Gastroesophageal sphincter (tissue), 4 donors: ENCODE data around the gene SLC27A2. TPM values are rescaled to one million over a fixed set of nuclear protein-coding genes. Genes with fewer than 3 reads are reported as not detected.
"Not testable (repeated sequence)": the region's sequence is repeated elsewhere in the genome, so short reads cannot be mapped to it uniquely, and the experiment has no call there.

Experiments
- ATAC-seq: fragments of 150-250 bp; one replicate; pipeline ENCODE4 v1.9.1; 2016; ENCODE audit warnings: mild to moderate bottlenecking, moderate library complexity
- H3K27ac ChIP-seq, 4 donors: fragments of 200-600 bp; sonication (generic) in 3 of 4; 1 replicate in 3 of 4; 2 replicates in 1 of 4; pipeline ENCODE4 v1.5.1; 2016 to 2019
- H3K27me3 ChIP-seq: fragments of 200-600 bp; sonication (generic); one replicate; pipeline ENCODE4 v1.5.1; 2019
- H3K36me3 ChIP-seq, 2 donors: fragments of 200-600 bp; sonication (generic); one replicate each; pipeline ENCODE4 v1.5.1; 2019; ENCODE audit warnings: control low read depth in 1 of 2
- H3K4me1 ChIP-seq, 3 donors: fragments of 200-600 bp; sonication (generic); 1 replicate in 2 of 3; 2 replicates in 1 of 3; pipeline ENCODE4 v1.5.1; 2016 to 2019; ENCODE audit warnings: control low read depth in 2 of 3
- H3K4me3 ChIP-seq, 2 donors: fragments of 200-600 bp; sonication (generic); one replicate each; pipeline ENCODE4 v1.5.1; 2019; ENCODE audit warnings: mild to moderate bottlenecking in 1 of 2, moderate library complexity in 1 of 2
- H3K9me3 ChIP-seq, 3 donors: fragments of 200-600 bp; sonication (generic); one replicate each; pipeline ENCODE4 v1.5.1; 2017 to 2019; ENCODE audit warnings: control low read depth in 2 of 3
- EP300 ChIP-seq: sonication (generic); formaldehyde crosslinking; IDR thresholded peaks from one replicate; pipeline ENCODE4 v1.6.1; 2017; ENCODE audit warnings: antibody characterized with exemption, mild to moderate bottlenecking
- POLR2A ChIP-seq, 2 donors: fragments of 450-650 bp; IDR thresholded peaks; one replicate each; pipeline ENCODE4 v1.6.1; 2017; ENCODE audit warnings: antibody characterized with exemption in 2 of 2, mild to moderate bottlenecking in 2 of 2, moderate library complexity in 1 of 2
- POLR2AphosphoS5 ChIP-seq: sonication (generic); formaldehyde crosslinking; IDR thresholded peaks from one replicate; pipeline ENCODE4 v1.6.1; 2017; ENCODE audit warnings: antibody characterized with exemption
- WGBS, 2 donors: methylation state at CpG; one replicate each; pipeline ENCODE4 v1.1.5; 2018; ENCODE audit warnings: low coverage in 1 of 2; 5-methylcytosine and 5-hydroxymethylcytosine counted together
- total RNA-seq, 4 donors: library from RNA; depleted of rRNA; stranded (reverse); fragments of >200 nt; gene quantifications; one replicate each; pipeline ENCODE4 v1.1.0, GENCODE V29; 2016
- TF ChIP-seq, protein P1 (sequence below), 4 experiments: fragments of 200-600 bp in 2 of 4; fragments of 450-650 bp in 2 of 4; sonication (generic) in 1 of 4; IDR thresholded peaks; one replicate each; pipeline ENCODE4 v1.5.1; 2017 to 2019; ENCODE audit warnings: antibody characterized with exemption in 4 of 4, mild to moderate bottlenecking in 2 of 4, moderate library complexity in 2 of 4

The SLC27A2 gene
- total RNA-seq, 4 donors from 2014 or later: 0.13 to 0.22 TPM; not detected in 2

DNA sequence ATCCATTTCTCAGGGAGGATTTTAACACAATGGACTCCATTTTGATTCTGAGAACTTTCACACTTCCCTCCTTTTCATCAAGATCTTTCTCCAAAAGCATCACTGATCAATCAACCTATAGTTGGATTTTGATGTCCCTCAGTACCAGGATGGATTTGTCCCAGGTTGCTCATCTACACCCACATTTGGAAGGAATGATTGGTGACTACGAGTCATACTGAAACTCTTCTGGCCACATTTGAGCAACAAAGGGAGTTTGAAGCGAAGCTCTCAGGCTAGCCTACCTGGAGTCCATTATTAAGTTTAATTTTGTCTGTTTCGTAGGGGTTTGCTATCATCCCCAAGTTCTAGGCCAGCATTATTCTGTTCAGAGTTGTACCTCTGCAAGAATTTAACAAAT lies 31.6 kb upstream of the SLC27A2 start:
- H3K27me3 ChIP-seq: no peaks in the 10 kb centered on the region
- 94% methylated on average over 3 of the region's 3 CpGs; no CpG with 5 or more reads in 1 of the 2 donors for WGBS, 2 donors
- H3K27ac ChIP-seq: no peak overlapping the region
- TF ChIP-seq, protein P1, sequence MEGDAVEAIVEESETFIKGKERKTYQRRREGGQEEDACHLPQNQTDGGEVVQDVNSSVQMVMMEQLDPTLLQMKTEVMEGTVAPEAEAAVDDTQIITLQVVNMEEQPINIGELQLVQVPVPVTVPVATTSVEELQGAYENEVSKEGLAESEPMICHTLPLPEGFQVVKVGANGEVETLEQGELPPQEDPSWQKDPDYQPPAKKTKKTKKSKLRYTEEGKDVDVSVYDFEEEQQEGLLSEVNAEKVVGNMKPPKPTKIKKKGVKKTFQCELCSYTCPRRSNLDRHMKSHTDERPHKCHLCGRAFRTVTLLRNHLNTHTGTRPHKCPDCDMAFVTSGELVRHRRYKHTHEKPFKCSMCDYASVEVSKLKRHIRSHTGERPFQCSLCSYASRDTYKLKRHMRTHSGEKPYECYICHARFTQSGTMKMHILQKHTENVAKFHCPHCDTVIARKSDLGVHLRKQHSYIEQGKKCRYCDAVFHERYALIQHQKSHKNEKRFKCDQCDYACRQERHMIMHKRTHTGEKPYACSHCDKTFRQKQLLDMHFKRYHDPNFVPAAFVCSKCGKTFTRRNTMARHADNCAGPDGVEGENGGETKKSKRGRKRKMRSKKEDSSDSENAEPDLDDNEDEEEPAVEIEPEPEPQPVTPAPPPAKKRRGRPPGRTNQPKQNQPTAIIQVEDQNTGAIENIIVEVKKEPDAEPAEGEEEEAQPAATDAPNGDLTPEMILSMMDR (IDR thresholded peaks at IDR 0.05): no peak
- no peak for TF ChIP-seq POLR2AphosphoS5
- TF ChIP-seq EP300: no peak
- no peak for TF ChIP-seq POLR2A (IDR thresholded peaks at IDR 0.05)
- peaks cover 0 to 9% (median 0%) of the 10 kb centered on the region in 3 donors for H3K9me3 ChIP-seq
- no peaks in the 10 kb centered on the region for H3K36me3 ChIP-seq
- peaks cover 0 to 3% (median 0%) of the 10 kb centered on the region in 3 donors for H3K4me1 ChIP-seq
- no peak overlapping the region for H3K4me3 ChIP-seq
- ATAC-seq: no peak

DNA sequence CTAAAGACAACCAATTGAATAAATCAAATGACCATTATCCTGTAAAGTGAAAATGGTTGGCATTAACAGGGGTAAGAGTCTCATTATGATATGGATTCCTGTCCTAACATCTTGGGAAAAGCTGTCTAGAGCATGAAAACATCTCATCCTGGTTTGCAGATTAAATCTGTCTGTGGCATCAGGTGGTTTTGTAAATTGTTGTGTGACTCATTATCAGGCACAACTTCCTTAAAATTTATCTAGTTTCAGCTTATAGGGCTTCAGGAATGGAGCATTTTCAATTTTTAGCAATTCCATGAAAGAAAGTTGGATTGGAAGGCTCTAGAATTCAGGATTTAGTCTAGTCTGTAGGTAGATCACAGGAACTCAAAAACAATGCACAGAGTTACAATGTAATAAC lies 31.1 kb upstream of the SLC27A2 start:
- Histone ChIP-seq H3K27ac (no peak overlapping the region), H3K9me3 (peaks cover 0 to 11% (median 0%) of the 10 kb centered on the region in 3 donors), H3K4me1 (no peaks in the 10 kb centered on the region), H3K36me3 (no peaks in the 10 kb centered on the region), H3K27me3 (no peaks in the 10 kb centered on the region), H3K4me3 (no peak overlapping the region)
- ATAC-seq: no peak
- TF ChIP-seq, protein P1 (IDR thresholded peaks at IDR 0.05): no peak
- no peak for TF ChIP-seq POLR2A (IDR thresholded peaks at IDR 0.05)
- no peak for TF ChIP-seq POLR2AphosphoS5
- no peak for TF ChIP-seq EP300

DNA sequence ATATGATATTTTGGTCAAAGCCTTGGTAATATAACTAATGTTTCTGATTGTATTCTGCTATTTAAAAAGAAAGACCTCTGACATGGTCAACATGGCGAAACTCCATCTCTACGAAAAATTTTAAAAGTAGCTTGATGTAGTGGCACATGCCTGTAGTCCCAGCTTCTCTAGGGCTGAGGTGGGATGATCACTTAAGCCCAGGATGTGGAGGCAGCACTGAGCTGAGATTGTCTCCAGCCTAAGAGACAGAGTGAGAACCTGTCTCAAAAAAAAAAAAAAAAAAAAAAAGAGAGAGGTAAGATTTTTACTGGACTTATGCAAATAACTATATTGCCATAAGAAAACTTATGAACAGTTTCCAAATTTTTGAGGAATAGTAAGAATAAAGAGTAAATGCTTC lies 30.5 kb upstream of the SLC27A2 start:
- H3K4me1 ChIP-seq: no peaks in the 10 kb centered on the region
- WGBS, 2 donors: 89 to 100% methylated on average over 1 to 2 of the region's 2 CpGs
- H3K4me3 ChIP-seq: no peak overlapping the region
- H3K27me3 ChIP-seq: no peaks in the 10 kb centered on the region
- H3K27ac ChIP-seq: no peak overlapping the region
- no peaks in the 10 kb centered on the region for H3K36me3 ChIP-seq
- no peak for TF ChIP-seq POLR2AphosphoS5
- TF ChIP-seq, protein P1 (IDR thresholded peaks at IDR 0.05): no peak
- no peak for TF ChIP-seq POLR2A (IDR thresholded peaks at IDR 0.05)
- no peak for ATAC-seq
- peaks cover 0 to 11% (median 0%) of the 10 kb centered on the region in 3 donors for H3K9me3 ChIP-seq

DNA sequence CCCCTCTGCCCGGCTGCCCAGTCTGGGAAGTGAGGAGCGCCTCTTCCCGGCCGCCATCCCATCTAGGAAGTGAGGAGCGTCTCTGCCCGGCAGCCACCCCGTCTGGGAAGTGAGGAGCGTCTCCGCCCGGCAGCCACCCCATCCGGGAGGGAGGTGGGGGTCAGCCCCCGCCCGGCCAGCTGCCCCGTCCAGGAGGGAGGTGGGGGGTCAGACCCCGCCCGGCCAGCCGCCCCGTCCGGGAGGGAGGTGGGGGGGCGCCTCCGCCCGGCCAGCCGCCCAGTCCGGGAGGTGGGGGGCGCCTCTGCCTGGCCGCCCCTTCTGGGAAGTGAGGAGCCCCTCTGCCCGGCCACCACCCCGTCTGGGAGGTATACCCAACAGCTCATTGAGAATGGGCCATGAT lies 23.8 kb upstream of the SLC27A2 start:
- H3K4me1 ChIP-seq, H3K4me3 ChIP-seq, H3K27me3 ChIP-seq, H3K27ac ChIP-seq, ATAC-seq, H3K36me3 ChIP-seq: not testable (repeated sequence)
- WGBS, 2 donors: no CpG with 5 or more reads among the region's 28 CpGs
- peaks cover 0 to 11% (median 0%) of the 10 kb centered on the region in 3 donors for H3K9me3 ChIP-seq

DNA sequence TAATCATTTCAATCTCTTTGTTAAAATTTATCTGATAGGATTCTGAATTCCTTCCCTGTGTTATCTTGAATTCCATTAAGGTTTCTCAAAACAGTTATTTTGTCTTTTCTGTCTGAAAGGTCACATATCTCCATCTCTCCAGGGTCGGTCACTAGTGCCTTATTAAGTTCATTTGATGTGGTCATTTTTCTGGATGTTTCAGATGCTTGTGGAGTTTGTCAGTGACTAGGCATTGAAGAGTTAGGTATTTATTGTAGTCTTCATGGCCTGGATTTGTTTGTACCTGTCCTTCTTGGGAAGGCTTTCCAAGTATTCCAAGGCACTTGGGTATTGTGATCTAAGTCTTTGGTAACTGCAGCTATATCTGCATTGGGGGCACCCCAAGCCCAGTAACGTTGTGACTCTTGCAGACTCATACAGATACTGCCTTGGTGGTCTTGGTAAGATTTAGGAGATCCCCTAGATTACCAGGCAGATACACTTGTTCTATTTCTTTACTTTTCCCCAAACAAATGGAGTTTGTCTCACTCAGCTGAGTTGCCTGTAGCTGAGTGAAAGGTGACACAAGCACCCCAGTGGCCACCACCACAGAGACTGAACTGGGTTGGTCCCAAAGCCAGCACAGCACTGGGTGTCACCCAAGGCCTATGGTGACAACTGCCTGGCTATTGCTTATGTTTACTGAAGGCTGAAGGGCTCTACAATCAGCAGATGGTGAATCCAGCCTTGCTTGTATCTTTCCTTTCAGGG lies 18.9 kb upstream of the SLC27A2 start:
- TF ChIP-seq POLR2AphosphoS5 (no peak), EP300 (no peak), POLR2A (IDR thresholded peaks at IDR 0.05) (no peak)
- TF ChIP-seq, protein P1 (IDR thresholded peaks at IDR 0.05): no peak
- no peaks in the 10 kb centered on the region for H3K27me3 ChIP-seq
- H3K9me3 ChIP-seq: no peaks in the 10 kb centered on the region
- WGBS, 2 donors: 83 to 100% methylated on average over 1 to 2 of the region's 2 CpGs
- no peak overlapping the region for H3K27ac ChIP-seq
- no peaks in the 10 kb centered on the region for H3K36me3 ChIP-seq
- H3K4me3 ChIP-seq: no peak overlapping the region
- no peak for ATAC-seq
- H3K4me1 ChIP-seq: no peaks in the 10 kb centered on the region
